T47D (cell line): ENCODE data around the gene FGFRL1.
"Not testable (repeated sequence)": the region's sequence is repeated elsewhere in the genome, so short reads cannot be mapped to it uniquely, and the experiment has no call there.

Source experiments
- DNase-seq, 2 experiments: peaks; one replicate each; pipeline versions ENCODE4 v3.0.0 to v3.0.0-alpha.2; 2011 to 2012; ENCODE audit warnings: low read depth in 1 of 2, low spot score in 1 of 2
- JUND ChIP-seq: IDR thresholded peaks from 2 replicates; pipeline ENCODE4 v1.6.1; 2012; ENCODE audit warnings: low read depth
- in situ Hi-C: cut with HindIII; loops from 2 replicates; pipeline ENCODE4 v1.10.0; 2016; ENCODE audit warnings: low sequenced_read_pairs, low pct_unique_long_range_greater_than_20kb

Gene FGFRL1

GRCh38 chr4:1040344-1041146, 29.1 kb downstream of the FGFRL1 start:
- DNase-seq = no peak
- in situ Hi-C loops = no loop called here
- no peak for TF ChIP-seq JUND

GRCh38 chr4:1041147-1041935, 29.9 kb downstream of the FGFRL1 start:
- in situ Hi-C loops = no loop called here
- TF ChIP-seq JUND = no peak
- no peak for DNase-seq

- no peak for DNase-seq
- in situ Hi-C loops = no loop called here
- TF ChIP-seq JUND = no peak
Observed at GRCh38 chr4:1041936-1042330, 30.5 kb downstream of the FGFRL1 start.

GRCh38 chr4:1042352-1043055, 31.1 kb downstream of the FGFRL1 start:
- in situ Hi-C loops = no loop called here
- no peak for TF ChIP-seq JUND
- DNase-seq = no peak

- in situ Hi-C loops = no loop called here
- no peak for DNase-seq
- no peak for TF ChIP-seq JUND
Observed at GRCh38 chr4:1043162-1043561, 31.7 kb downstream of the FGFRL1 start.

- no peak for TF ChIP-seq JUND
- in situ Hi-C loops = no loop called here
- no peak for DNase-seq
Observed at GRCh38 chr4:1043651-1044468, 32.4 kb downstream of the FGFRL1 start.

- no peak for TF ChIP-seq JUND
- DNase-seq = no peak
- in situ Hi-C loops = no loop called here
Observed at GRCh38 chr4:1044469-1045192, 33.2 kb downstream of the FGFRL1 start.

GRCh38 chr4:1045193-1045594, 33.8 kb downstream of the FGFRL1 start:
- in situ Hi-C loops = no loop called here
- no peak for DNase-seq
- TF ChIP-seq JUND = no peak

- in situ Hi-C loops = no loop called here
- no peak for DNase-seq
- TF ChIP-seq JUND = no peak
Observed at GRCh38 chr4:1045595-1046201, 34.3 kb downstream of the FGFRL1 start.

GRCh38 chr4:1046581-1047011, 35.2 kb downstream of the FGFRL1 start:
- in situ Hi-C loops, DNase-seq: not testable (repeated sequence)
